Lower leg skin (tissue), 4 donors: ENCODE results near the gene FRMD8. TPM values are rescaled to one million over a fixed set of nuclear protein-coding genes. Genes with fewer than 3 reads are reported as not detected.

Experiments
- DNase-seq, 2 donors: peaks; one replicate each; pipeline ENCODE4 v3.0.0-alpha.2; 2019; ENCODE audit warnings: low spot score in 2 of 2
- H3K4me3 ChIP-seq: fragments of 200-600 bp; sonication (generic); 2 replicates; pipeline ENCODE4 v1.5.1; 2017; ENCODE audit warnings: mild to moderate bottlenecking, low read depth; ENCODE audit not compliant: poor library complexity, severe bottlenecking
- POLR2A ChIP-seq, 2 donors: fragments of 450-650 bp; IDR thresholded peaks; one replicate each; pipeline ENCODE4 v1.6.1; 2016 to 2017; ENCODE audit warnings: antibody characterized with exemption in 2 of 2, mild to moderate bottlenecking in 1 of 2, moderate library complexity in 1 of 2
- WGBS, 2 donors: methylation state at CpG; one replicate each; pipeline ENCODE4 v1.1.5; 2018; 5-methylcytosine and 5-hydroxymethylcytosine counted together
- intact Hi-C: fragments of 100-400 bp; cut with DNase I; formaldehyde crosslinking; loops from one replicate; pipeline ENCODE4 v1.15.0; 2023; ENCODE audit warnings: low total_unique reads
- total RNA-seq, 4 donors: library from RNA; depleted of rRNA; stranded (reverse); fragments of >200 nt; gene quantifications; one replicate each; pipeline ENCODE4 v1.1.0, GENCODE V29; 2016
- TF ChIP-seq, protein P1 (sequence below), 3 donors: fragments of 450-650 bp; IDR thresholded peaks; one replicate each; pipeline ENCODE4 v1.5.1; 2016; ENCODE audit warnings: antibody characterized with exemption in 3 of 3, mild to moderate bottlenecking in 3 of 3, moderate library complexity in 2 of 3

The FRMD8 gene
- total RNA-seq, 4 donors from 2014 or later: 81.8 to 135 (median 112) TPM

DNA sequence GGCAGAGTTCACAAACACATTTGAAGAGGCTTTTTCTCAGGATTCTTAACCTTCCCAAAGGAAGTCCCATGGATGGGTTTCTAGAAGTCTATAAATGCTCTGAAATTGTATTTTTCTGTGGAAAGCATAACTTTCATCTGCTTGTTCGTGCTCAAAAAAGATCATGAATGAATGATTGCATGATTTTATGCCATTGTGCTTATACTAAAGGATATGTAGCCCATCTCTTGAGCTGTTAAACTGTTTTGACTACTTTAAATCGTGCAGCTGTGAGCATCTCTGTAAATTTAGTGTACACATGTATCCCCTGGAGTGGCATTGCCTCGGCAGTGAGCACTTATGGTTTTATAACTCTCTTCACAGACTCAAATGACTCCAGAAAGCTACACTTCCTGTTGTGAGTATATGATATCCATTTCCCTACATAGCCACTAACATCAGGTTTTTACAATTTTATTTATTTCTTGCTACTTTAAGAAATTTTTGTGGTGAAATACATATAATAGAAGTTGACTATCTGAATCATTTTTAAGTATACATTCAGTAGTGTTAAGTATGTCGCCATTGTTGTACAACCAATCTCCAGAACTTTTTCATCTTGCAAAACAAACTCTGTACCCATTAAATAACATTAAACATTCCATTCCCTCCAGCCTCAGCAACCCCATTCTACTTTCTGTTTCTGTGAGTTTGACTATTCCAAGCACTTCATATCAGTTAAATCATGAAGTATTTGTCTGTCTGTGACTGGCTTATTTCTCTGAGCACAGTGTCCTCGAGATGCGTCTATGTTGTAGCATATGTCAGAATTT is 44.2 kb downstream of the FRMD8 start:
- WGBS, 2 donors: 13 to 18% methylated on average over 6 of the region's 6 CpGs
- peak in 1 of 2 donors; percentile 53 for DNase-seq
- H3K4me3 ChIP-seq: no peak overlapping the region
- TF ChIP-seq, protein P1, sequence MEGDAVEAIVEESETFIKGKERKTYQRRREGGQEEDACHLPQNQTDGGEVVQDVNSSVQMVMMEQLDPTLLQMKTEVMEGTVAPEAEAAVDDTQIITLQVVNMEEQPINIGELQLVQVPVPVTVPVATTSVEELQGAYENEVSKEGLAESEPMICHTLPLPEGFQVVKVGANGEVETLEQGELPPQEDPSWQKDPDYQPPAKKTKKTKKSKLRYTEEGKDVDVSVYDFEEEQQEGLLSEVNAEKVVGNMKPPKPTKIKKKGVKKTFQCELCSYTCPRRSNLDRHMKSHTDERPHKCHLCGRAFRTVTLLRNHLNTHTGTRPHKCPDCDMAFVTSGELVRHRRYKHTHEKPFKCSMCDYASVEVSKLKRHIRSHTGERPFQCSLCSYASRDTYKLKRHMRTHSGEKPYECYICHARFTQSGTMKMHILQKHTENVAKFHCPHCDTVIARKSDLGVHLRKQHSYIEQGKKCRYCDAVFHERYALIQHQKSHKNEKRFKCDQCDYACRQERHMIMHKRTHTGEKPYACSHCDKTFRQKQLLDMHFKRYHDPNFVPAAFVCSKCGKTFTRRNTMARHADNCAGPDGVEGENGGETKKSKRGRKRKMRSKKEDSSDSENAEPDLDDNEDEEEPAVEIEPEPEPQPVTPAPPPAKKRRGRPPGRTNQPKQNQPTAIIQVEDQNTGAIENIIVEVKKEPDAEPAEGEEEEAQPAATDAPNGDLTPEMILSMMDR (IDR thresholded peaks at IDR 0.05): no peak
- TF ChIP-seq POLR2A (IDR thresholded peaks at IDR 0.05): no peak
- intact Hi-C loops: no loop called here

DNA sequence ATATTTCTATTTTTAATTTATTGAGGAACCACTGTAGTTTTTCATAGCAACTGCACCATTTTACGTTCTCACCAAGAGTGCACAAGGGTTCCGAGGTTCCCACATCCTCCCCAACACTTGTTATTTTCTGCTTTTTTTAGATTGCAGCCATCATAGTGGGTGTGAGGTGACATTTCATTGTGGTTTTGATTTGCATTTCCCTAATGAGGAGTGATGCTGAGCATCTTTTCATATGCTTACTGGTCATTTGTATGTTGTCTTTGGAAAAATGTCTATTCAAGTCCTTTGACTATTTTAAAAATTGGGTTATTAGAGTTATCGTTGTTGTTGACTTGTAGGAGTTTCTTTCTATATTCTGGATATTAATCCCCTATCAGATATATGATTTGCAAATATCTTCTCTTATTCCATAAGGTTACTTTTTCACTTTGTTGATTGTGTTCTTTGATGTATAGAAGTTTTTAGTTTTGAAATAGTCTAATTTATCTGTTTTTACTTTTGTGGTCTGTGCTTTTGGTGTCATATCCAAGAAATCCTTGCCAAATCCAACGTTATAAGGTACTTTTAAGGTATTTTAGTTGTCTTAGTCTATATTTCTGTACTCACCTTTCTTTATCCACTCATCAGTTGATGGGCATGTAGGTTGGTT is 45.1 kb downstream of the FRMD8 start:
- 23 to 24% methylated on average over 4 of the region's 4 CpGs for WGBS, 2 donors
- TF ChIP-seq, protein P1 (IDR thresholded peaks at IDR 0.05): no peak
- H3K4me3 ChIP-seq: no peak overlapping the region
- intact Hi-C loops: no loop called here
- DNase-seq: peak in 1 of 2 donors; percentile 48

DNA sequence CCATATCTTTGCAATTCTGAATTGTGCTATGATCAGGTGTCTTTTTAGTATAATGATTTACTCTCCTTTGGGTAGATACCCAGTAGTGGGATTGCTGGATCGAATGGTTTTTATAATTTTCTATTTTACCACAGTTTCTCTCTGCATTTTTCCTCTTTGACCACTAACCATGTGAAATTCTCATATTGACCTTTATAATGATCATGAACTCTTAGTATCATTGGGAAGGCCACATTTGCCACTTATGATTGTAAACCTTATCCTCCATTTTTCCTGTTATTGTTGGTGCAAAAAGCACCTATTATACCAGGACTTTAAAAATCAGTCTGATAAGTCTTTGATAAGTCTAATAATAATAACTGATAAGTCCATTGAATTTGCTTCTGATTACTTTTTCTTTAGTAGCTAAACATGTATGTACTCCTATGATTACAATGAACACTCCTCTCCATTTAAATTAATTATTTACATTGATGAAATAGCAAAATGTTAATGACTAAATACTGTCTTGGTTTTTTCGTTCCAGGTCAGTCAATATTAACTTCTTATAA is 45.7 kb downstream of the FRMD8 start:
- 51 to 54% methylated on average over 2 of the region's 2 CpGs for WGBS, 2 donors
- intact Hi-C loops: no loop called here
- no peak overlapping the region for H3K4me3 ChIP-seq

DNA sequence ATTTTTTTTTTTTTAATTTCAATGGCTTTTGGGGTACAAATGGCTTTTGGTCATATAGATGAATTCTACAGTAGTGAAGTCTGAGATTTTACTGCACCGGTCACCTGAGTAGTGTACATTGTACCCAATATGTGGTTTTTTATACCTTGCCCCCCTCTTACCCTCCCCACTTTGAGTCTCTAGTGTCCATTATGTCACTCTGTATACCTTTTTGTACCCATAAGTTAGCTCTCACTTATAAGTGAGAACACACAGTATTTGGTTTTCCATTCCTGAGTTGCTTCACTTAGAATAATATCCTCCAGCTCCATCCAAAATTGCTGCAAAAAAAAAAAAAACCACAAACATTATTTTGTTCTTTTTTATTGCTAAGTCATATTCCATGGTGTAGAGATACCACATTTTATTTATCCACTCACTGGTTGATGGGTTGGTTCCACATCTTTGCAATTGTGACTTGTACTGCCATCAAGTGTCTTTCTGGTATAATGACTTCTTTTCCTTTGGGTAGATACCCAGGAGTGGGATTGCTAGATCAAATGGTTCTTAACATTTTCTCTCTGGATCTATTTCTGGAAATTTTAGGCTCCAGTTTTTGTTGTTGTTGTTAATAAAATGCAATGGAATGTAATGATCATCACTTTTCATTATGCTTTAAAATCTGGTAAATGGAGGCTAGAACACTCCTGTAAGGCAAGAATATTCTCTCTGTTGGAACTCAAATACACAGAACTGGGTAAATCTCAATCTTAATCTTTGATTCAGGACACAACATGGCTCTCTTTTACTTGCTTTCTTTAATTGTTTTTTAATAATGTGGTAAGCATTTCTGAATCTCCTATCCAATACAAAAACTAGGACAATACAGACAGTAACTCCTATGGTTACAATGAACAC is 46.5 kb downstream of the FRMD8 start:
- H3K4me3 ChIP-seq: no peak overlapping the region
- WGBS, 2 donors: 94 to 100% methylated on average over 1 of the region's 1 CpG
- DNase-seq: no peak
- no peak for TF ChIP-seq POLR2A (IDR thresholded peaks at IDR 0.05)
- intact Hi-C loops: no loop called here

More for the DNA sequence above, 45.7 kb downstream of the FRMD8 start:
- no peak for DNase-seq
- no peak for TF ChIP-seq POLR2A (IDR thresholded peaks at IDR 0.05)
- TF ChIP-seq, protein P1 (IDR thresholded peaks at IDR 0.05): no peak

DNA sequence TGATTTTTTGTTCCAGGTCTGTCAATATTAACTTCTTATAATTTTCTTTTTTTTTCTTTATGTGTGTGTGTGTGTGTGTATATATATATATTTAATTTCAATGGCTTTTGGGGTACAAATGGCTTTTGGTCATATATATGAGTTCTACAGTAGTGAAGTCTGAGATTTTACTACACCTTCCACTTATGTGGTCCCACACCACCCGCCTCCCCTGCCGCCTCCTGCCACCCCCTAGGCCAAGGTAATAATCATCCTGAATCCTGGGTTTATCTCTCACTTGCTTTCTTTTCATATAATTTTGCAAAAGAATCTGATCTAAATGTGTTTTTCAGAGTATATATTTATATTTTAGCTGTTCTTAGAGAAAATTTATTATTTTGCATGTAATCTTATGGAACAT is 47.2 kb downstream of the FRMD8 start:
- WGBS, 2 donors: 93 to 95% methylated on average over 2 of the region's 2 CpGs
- H3K4me3 ChIP-seq: no peak overlapping the region
- intact Hi-C loops: no loop called here
- DNase-seq: peak in 1 of 2 donors; percentile 77
- TF ChIP-seq POLR2A (IDR thresholded peaks at IDR 0.05): no peak
- TF ChIP-seq, protein P1 (IDR thresholded peaks at IDR 0.05): no peak
